Fibroblast of skin of scalp (primary cell): ENCODE measurements around the gene UBALD2. TPM values are rescaled to one million over a fixed set of nuclear protein-coding genes. Genes with fewer than 3 reads are reported as not detected.
"Not testable (repeated sequence)": the region's sequence is repeated elsewhere in the genome, so short reads cannot be mapped to it uniquely, and the experiment has no call there.

Experiments used
- DNase-seq: peaks from one replicate; pipeline ENCODE4 v3.0.0-alpha.2; 2013
- polyA plus RNA-seq, 2 experiments: library from polyadenylated mRNA; unstranded; fragments of 120-200 nt; gene quantifications; one replicate each; pipeline ENCODE4 v1.2.1, GENCODE V29; 2013; ENCODE audit not compliant: insufficient read length in 2 of 2

Gene UBALD2
- polyA plus RNA-seq (2013, experiment 1 of 2; ENCODE audit: insufficient read length) = 31.6 TPM
- 30.3 TPM for polyA plus RNA-seq (2013, experiment 2 of 2; ENCODE audit: insufficient read length)

DNA sequence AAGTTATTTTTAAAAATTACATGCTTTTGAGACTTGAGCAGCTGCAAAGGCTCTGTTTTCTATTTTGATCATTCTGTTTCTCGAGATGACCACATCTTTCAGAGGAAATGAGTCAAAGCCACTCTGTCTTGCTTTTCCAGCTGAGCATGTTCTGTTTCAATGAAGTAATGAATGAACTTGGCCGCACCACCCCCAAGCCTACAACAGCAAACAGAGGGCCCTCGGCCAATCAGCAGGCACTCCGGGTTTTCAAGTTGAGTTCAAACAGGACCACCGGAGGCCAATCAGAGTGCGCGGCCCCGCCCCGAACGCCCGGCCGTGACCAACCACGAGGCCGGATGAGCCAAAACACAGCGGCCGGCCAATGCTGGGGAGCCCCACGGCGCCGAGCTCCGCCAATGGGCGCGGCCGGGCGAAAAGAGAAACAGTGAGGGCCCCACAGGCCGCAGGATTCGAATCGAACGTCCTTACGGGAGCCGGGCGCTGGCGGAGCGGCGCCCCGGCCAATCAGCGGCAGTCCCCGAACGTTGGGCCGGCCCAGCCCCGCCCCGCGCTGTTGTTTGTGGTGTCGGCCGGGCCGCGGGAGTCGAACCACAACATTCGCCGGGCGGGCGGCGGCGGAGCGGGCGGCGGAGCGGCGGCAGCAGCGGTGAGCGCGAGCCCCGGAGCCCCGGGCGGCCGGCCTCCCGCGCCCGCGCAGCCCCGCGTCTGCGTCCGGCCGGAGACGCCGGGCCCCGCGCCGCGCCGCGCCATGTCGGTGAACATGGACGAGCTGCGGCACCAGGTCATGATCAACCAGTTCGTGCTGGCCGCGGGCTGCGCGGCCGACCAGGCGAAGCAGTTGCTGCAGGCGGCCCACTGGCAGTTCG lies at the start of gene UBALD2:
TSS of gene UBALD2 (plus strand) at position 594 of the 869 bp plus-strand sequence. CDS start at position 752, 158 bp downstream.
- peak; percentile 100 for DNase-seq

DNA sequence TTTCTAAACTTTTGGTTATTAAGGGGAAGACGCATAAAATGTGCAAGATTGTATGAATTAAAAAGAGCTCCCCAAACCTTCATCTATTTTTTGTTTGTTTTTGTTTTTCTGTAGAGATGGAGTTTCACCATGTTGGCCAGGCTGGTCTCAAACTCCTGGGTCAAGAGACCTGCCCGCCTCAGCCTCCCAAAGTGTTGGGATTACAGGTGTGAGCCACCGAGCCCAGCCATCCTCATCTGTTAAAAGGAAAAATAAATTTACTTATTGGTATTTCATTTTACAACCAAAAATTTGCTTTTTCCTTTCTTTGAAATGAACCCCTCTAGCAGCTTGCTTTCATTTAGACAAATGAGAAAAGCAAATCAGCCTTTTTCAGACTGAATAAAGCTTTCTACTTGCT lies 48.1 kb upstream of the UBALD2 start:
- no peak for DNase-seq

DNA sequence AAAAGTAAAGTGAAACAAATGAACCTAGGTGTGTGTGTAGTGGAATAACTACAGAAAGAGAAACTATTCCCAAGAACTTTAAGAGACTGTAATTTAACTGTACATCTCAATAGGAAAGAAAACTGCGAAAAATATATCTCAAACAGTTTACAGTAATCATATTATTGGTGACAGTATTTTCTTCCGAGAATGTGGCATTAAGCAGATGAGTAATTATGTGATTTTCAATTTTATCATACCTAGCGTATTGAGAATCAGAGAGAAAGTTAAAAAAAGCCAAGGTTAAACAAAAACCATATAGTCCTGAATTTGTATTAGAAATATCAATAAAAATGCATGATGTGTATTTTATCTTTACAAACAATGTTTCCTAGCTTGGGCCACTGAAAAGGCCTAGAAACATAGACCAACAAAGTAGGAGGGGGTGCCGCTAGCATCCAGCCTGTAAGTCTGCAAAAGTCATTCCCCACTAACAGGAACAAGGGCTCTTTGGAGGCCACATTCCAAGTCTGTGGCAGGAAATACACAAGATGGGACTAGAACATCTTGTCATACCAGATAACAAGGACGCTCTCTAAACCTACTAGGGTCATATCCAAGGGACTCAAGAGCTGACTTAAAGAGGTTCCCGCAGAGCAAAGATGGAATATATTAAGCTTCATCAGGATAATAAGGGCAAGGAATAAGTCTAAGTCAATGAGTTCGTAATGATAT lies 45.3 kb upstream of the UBALD2 start:
- no peak for DNase-seq

DNA sequence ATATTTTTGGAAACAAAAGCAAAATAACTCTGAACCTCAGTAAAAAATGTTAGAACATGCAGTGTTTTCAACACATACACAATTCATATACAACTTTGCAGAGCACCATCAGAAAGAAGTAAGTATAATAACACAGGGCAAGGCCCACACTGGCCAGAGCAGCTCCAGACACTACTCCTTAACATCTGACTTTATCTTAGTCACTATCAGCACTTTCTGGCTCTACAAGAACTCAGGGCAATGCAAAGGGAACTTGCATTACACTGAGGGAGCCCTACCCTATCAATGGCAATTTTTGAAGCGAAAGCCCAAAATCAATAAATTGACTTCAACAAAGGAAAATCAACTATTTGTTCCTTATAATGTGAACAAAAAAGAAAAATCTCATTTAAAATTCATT lies 41.3 kb upstream of the UBALD2 start:
- no peak for DNase-seq

DNA sequence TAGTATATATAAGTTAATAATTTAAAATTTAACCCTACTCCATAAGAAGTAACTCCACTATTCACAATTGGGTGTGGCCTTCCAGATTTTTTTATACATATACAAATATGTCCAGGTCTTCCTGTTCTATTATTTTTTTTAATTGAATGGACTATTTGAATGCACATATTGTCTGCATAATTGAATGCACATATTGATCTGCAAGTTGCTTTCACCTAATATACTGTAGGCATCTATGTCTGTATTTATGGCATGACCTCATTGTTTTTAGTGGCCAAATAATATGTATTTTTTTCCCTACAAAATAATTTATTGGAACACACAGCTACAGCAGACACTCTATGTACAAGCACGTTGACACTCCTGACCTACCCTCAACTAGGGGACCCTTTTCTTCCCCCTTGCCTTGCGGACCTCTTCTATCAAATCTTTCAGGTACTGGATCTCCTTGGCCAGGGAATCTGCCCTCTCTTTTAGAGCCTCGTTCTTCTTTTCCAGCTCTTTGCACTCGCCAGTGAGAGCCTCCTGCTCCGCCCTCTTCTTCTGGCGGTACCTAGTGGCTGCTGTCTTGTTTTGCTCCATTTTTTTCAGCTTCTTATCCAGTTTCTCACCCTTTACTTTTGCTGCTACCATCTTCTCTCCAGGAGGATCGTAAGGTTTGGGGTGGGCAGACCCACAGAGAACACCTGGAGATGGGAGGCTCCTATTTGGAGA lies 39.6 kb upstream of the UBALD2 start:
- not testable (repeated sequence) for DNase-seq

DNA sequence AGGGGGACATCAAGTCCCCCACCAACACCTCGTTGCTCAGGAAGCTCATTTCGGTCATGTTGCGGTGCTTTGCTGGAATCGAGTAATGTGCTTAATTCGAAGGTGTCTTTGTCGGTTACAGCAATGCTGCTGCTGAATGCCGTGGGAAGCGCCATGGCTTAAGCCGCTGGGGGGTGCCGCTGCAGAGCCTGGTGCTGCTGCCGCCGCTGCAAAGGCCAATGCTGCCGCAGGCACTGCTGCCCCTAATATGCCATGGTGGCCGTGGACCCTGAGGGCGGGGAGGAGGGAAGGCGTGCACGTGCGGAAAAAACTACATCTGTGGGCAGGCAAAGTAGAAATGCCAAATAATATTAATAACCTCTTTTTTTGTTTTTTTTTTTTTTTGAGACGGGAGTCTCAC lies 38.4 kb upstream of the UBALD2 start:
- DNase-seq = not testable (repeated sequence)

DNA sequence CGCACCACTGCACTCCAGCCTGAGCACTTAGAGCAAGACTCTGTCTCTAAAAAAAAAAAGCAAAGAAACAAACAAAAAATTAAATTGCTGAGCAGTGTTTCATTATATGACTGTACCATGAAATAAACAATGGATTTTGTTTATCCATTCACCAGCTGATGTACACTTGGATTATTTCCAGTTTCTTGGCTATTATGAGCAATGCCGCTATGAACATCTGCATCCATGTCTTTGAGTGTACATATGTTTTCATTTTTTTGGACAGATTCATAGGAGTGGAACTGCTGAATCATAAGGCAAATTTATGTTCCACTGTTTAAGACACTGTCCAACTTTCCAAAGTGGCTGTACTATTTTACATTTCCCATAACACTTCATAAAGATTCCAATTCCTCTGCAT lies 32.8 kb upstream of the UBALD2 start:
- peak; percentile 89 for DNase-seq

DNA sequence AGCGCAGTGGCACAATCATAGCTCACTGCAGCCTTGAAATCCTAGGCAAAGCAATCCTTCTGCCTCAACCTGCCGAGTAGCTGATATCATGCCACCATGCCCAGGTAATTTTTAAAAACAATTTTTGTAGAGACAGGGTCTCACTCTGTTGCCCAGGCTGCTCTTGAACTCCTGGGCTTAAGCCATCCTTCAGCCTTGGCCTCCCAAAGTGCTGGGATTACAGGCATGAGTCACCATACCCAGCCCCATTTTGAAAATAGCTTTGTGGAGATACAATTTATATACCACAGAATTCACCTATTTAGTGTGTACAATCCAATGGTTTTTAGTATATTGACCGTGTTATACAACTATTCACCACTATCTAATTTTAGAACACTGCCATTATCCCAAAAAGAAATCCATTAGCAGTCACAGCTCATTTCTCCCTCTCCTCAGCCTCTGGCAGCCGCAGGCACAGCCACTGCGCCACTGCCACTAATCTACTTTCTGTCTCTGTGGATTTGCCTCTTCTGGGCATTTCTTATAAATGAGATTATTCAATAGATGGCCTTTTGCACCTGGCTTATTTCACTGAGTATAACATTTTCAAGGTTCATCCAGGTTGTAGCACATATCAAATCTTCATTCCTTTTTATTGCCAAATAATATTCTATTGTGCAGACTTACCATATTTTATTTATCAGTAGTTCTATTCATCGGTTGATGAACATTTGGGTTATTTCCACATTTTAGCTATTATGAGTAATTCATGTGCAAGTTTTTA lies 31.4 kb upstream of the UBALD2 start:
- no peak for DNase-seq

DNA sequence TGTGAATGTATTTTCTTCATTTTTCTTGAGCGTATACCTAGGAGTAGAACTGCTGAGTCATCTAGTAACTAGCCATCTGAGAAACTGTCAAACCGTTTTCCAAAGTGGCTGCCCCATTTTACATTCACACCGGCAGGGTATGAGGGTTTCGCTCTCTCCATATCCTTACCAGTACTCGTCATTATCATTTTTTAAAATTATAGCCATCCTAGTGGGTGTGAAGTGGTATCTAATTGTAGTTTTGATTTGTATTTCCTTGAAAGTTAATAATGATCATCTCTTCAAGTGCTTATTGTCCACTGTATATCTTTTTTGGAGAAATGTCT lies 30.8 kb upstream of the UBALD2 start:
- peak; percentile 8 for DNase-seq

DNA sequence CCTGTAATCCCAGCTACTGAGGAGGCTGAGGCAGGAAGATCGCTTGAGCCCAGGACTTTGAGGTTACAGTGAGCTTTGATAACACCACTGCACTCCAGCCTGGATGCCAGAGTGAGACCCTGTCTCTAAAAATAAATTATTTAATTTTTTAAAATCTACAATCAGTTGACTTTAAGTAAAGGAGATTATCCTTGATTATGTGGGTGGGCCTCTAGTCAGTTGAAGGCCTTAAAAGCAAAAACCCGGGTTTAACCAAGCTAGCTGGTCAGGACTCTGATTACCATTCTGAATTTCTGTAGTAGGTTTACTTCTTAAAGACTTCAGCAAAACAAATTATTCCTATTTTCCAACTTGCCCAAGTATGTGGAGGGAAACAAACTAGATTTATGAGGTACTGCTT lies 29.3 kb upstream of the UBALD2 start:
- DNase-seq = no peak

DNA sequence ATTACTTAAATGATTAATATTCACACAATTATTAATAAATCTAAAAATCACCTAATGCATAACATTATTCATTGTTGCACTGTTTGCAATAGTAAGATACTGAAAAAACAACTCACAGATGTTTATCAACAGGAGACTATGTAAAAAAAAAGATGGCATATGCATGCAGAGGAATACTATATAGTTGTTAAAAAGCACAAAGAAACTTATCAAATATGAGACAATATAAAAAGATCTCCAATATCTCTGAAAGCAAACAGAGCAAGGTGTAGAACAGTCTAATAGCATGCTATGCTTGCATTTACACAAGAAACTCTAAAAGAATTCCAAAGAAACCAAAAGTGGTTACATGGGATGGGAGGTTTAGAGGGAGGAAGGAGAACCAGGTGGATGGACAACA lies 28.5 kb upstream of the UBALD2 start:
- no peak for DNase-seq

DNA sequence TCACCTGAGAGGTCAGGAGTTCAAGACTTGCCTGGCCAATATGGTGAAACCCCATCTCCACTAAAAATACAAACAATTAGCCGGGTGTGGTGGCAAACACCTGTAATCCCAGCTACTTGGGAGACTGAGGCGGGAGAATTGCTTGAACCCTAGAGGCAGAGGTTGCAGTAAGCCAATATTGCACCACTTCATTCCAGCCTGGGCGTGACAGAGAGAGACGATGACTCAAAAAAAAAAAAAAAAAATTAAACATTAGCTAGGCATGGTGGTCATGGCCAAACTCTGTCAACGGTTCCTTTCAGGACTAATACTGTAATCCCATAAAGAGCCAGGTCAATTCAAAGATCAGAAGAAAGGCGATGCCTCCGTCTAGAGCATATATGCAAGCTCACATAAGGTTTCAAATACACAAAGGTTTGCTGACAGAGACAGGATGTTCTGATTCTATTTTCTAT lies 27.3 kb upstream of the UBALD2 start:
- DNase-seq = no peak

DNA sequence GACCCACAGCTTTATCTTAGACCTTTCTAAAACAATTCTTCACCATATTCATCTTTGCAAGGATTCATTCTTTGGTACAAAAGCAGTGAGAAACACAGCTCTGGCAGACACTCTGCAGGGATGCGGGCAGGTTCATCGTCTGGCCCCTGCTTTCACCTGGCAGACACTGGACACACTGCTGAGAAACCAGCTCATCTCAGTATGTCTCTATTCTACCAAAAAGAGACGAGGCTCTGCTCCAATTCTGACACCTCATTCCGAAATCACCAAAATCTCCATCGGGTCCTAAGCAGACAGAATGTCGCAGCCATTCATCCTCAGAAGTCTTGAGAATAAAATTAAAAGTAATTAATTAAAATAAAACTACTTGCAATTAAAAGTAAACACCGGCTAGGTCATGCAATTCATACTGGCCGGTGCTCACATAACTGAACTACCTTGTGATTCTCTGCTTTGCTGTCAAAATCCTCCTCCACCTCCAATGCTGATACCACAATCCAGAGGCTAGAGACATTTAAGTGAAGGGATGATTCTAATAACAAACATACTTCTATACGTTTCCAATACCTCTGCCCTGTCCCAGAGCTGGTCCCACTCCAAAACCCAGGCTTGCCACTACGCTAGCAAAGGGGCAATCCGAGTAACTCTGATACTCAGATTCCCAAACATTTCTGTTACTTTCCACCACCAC lies 26.2 kb upstream of the UBALD2 start:
- no peak for DNase-seq

DNA sequence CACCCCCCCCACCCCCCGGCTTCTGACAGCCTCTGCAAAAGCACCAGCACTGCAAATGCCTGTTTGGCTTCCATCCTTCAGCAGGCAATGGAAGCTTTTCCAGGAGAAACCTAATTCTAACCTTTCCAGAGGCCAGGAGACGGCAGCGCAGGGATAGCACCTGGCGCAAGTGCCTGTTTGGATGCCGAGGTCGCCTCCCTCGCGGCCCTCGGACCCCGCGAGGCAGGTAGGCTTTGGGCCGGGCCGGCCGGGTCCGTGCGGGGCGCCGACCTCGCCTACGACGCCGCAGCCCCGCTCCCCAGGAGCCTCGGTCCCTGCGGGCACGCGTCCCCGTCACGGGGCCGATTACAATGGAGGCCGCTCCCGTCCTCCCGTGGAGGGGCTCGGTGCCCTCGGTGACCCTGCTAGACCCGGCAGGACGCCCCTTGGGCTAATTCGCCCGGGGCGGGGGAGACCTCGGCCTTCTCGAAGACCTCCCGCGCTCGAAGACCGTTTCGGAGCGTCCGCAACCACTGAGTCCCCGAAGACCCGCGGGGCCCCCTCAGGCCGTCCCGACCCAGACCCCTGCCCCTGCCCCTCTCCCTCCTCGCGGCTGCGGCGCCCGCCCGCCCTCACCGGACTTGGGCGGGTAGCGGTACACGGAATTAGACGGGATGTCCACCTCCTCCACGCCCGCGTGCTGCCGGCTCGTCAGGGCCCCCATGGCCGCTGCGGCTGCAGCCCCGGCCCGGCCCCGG lies 25.4 kb upstream of the UBALD2 start:
- DNase-seq = no peak

DNA sequence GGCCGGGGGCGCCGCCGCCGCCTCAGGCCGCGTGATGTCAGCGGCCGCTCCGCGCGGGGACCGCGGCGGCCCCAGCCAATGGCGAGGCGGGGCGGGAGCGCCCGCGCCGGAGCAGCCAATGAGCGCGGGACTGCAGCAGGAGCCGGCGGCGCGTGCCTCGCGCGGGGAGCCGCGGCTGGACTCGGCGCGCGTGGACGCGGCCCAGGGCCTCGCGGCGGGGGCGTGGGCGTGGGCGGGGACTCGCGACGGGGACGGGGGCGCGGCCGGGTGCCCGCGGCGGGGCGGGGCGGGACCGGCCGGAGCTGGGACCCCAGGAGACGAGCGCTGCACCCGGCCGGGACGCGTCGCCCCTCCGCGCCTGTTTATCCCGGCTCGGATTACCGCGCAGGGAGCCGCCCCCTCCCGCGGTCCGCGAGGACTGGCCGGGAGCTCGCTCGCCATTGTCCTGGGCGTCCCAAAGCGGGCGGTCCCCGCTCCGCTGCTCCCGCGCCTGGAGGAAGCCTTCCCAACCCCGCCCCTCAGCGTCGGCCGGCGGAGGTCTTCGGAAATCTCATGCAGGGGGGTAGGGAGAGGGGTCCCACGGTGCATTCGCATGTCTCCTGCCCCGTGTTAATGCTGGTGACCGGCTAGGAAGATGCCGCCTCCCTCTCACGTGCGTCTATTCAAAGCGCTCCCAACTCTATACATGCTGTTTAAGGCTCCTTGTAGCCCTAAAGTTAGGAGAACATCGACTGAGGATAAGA lies 24.5 kb upstream of the UBALD2 start, which contains the start of gene RNF157:
TSS of gene RNF157 (minus strand) at position 33 of the 743 bp plus-strand sequence. CDS start 253 bp downstream, outside the sequence.
- DNase-seq = peak; percentile 42

DNA sequence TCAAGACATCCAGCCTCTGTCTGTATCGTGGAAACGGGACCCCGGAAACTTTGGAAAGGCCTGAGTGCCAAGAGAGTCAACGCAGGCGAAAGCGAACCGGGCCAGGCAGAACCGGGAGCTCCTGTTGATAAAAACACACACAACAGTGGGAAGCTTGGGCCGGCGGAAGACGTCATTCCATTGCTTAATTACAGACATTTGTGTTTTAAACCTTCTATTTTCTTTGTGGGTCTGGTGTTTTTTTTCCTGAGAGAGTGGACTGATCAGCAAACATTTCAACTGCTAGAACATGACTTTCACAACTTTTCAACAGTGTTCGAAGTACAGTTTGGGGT lies 24.0 kb upstream of the UBALD2 start:
- DNase-seq = no peak

DNA sequence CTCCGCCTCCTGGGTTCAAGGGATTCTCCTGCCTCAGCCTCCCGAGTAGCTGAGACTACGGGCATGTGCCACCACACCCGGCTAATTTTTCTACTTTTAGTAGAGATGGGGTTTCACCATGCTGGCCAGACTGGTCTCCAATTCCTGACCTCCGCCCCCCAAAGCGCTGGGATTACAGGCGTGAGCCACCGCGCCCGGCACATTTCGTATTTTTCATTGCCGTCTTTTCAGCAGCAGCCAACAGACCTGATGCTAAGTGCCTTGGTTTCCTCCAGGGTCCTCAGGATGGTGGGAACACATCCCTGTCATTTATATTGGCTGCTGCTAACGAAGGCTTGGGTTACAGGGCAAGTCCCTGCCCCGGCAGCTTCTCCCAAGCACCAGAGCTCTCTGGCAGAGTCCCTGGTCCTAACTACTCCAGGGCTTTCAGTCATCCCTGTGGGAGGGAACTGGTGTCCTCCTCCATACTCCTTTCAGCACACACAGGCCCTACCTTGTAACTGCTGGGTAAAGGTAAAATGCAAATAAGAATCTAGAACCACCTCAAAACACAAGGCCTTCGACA lies 23.4 kb upstream of the UBALD2 start:
- DNase-seq = no peak

DNA sequence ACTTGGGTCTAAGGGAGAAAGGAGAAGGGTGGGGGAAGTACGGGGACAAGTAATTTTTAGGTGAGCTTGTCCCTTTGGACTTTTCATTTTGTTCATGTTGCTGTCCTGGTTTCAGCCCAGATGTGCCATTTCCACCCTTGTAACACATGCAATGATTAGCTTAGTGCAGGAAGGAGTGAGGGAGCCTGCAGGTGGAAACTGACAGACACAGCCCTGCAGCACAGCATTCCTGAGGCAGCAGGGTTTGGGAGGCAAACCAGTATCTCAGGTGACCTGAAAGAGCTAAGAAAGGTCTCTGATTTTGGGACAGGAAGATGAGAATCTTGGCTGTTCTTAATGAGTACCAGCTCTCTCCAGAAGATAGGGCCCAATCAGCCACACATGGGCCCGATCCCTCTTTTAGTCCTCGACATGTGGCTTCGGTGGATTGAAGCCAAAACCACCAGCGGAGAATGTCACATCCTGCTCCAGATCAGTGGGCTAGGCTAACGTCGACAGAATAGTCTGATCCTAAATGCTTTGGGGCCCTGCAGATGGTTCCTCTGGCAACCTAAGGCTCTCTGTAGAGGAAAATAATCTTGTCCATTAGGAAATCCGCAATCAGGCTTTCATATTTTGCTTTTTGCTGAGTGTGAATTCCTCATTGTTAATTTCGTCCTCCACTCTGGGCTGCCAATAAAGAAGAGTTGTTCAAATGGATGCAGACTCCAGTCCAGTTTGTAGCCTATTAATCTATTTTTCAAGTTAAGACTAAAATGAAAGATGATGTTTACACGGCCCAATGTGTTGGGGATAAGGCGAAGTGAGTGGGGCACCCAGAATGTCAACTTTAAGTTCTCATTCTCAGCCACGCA lies 21.1 kb upstream of the UBALD2 start:
- peak; percentile 34 for DNase-seq

DNA sequence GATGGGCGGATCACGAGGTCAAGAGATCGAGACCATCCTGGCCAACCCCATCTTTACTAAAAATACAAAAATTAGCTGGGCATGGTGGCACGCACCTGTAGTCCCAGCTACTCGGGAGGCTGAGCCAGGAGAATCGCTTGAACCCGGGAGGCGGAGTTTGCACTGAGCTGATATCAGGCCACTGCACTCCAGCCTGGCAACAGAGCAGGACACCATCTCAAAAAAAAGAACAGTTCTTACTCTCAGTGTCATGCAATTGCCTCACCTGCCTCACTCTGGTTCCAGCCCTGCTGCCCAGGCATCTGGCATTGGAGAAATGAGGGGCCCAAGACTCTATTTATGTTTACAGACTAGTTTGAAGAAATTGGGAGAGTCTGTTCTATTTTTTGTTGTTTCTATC lies 20.4 kb upstream of the UBALD2 start:
- DNase-seq = not testable (repeated sequence)
